Nephron progenitor cell (in vitro differentiated cells): ENCODE results near the gene EMC8.

Experiments
- DNase-seq: peaks from one replicate; pipeline ENCODE4 v3.0.0; 2021
- H3K27ac Mint-ChIP-seq: 2 replicates; pipeline ENCODE4 v1.8.0; 2021; ENCODE audit warnings: mild to moderate bottlenecking, moderate library complexity, mixed read lengths
- H3K27me3 Mint-ChIP-seq: 2 replicates; pipeline ENCODE4 v1.8.0; 2021; ENCODE audit warnings: mild to moderate bottlenecking, low read depth, mixed read lengths; ENCODE audit not compliant: poor library complexity
- H3K36me3 Mint-ChIP-seq: 2 replicates; pipeline ENCODE4 v1.8.0; 2021; ENCODE audit warnings: low read depth, mixed read lengths
- H3K4me1 Mint-ChIP-seq: 2 replicates; pipeline ENCODE4 v1.8.0; 2021; ENCODE audit warnings: mixed read lengths
- H3K4me3 Mint-ChIP-seq: 2 replicates; pipeline ENCODE4 v1.8.0; 2021; ENCODE audit warnings: mild to moderate bottlenecking, moderate library complexity, mixed read lengths
- H3K9me3 Mint-ChIP-seq: 2 replicates; pipeline ENCODE4 v1.8.0; 2021; ENCODE audit warnings: mild to moderate bottlenecking, moderate library complexity, mixed read lengths
- CTCF ChIP-seq: fragments of 200-600 bp; sonication (generic); IDR thresholded peaks from 2 replicates; pipeline ENCODE4 v1.5.0; 2021; ENCODE audit warnings: antibody characterized with exemption

Gene EMC8

DNA sequence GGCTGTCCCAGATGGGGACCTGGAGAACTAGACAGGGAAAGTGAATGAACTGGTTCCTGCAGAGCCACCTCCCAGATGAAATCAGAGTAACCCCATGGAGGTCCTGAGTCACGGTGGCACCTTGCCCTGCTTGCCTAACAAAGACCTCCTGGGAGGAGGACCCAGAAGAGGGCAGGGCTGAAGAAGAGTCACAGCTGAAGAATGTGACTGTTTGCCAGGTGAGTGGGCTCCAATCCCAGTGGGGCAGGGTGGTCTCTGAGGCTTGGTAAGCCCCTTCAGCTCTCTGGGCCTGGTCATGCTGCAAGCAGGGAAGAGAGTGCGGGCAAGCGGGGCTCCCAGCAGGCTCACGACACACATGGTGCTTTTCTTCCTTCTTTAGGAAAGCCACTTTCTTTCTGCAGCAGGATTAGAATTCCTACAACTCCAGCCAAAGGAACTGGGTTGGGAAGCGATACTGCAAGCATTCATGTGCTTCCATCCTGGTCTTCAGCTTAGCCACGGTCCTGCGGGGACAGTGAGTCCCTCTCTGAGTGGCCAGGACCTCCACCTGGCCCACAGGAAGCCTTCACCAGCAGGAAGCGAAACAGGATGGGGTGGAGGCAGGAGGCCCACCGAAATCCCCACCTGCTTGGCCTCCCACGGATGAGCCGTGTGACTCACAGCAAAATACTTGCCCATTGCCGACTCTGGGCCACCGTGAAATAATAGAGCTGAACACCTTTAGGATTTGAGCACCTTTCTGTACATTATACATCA lies 52.7 kb downstream of the EMC8 start:
- TF ChIP-seq CTCF, result no peak
- H3K36me3 Mint-ChIP-seq, result no peaks in the 10 kb centered on the region
- H3K9me3 Mint-ChIP-seq, result no peaks in the 10 kb centered on the region
- H3K4me3 Mint-ChIP-seq, result no peak overlapping the region
- no peak for DNase-seq
- H3K27ac Mint-ChIP-seq, result no peak overlapping the region
- peaks cover 61% of the 10 kb centered on the region for H3K27me3 Mint-ChIP-seq
- H3K4me1 Mint-ChIP-seq, result peaks cover 15% of the 10 kb centered on the region

DNA sequence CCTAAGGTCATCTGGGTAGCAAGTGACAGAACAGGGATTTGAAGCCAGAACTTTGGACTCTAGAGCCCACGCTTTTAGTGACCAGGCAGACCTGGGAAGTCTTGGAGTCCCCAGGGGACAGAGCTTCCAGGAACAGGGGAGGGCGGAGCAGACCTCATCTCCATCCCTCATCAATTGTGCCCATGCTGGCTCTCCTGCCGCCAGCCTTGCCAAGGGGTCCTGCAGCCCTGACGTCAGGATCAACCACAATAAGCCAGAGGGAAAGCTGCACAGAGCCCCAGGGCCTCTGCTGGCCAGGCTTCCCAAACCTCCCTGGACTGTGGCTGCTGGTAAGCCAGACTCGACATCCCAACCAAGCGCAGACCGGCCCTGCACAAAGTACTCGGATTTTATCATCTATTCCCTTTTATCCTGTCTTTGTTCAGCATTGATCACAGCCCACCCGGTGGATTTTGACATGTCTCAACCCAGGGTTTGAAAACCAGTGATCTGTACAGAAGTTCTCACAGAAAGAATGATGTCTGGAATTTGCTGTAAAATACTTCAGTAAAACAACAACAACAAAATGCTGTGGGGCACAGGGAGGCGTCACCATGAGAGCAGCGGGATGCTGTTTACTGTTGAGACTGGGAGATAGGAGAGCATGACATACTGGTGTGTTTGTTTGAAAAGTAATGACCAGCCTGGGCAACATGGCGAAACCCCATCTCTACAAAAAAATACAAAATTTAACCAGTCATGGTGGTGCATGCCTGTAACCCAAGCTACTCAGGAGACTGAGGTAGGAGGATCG lies 60.2 kb downstream of the EMC8 start:
- Mint-ChIP-seq H3K27me3 (peaks cover 21% of the 10 kb centered on the region), H3K4me1 (peaks cover 22% of the 10 kb centered on the region), H3K4me3 (no peak overlapping the region), H3K27ac (no peak overlapping the region), H3K9me3 (no peaks in the 10 kb centered on the region), H3K36me3 (no peaks in the 10 kb centered on the region)
- DNase-seq, result no peak
- TF ChIP-seq CTCF, result no peak

DNA sequence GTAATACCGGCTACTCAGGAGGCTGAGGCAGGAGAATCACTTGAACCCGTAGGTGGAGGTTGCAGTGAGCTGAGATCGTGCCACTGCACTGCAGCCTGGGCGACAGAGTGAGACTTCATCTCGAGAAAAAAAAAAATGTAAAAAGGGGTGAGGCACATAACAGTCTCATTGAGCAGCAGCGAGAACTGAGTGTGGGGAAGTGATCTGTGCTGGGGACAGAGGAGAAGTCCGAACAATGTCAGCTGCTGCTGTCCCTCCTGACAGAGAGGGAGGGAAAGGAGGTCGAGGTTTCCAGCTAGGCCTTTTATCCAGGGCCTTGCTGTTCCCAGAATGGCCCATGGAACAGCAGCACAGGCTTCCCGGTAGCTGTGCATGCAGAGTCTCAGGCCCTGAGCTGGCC lies 62.4 kb downstream of the EMC8 start:
- no peak for DNase-seq
- no peaks in the 10 kb centered on the region for H3K36me3 Mint-ChIP-seq
- no peaks in the 10 kb centered on the region for H3K9me3 Mint-ChIP-seq
- no peak overlapping the region for H3K4me3 Mint-ChIP-seq
- peaks cover 16% of the 10 kb centered on the region for H3K4me1 Mint-ChIP-seq
- TF ChIP-seq CTCF, result no peak
- H3K27ac Mint-ChIP-seq, result no peak overlapping the region
- peaks cover 26% of the 10 kb centered on the region for H3K27me3 Mint-ChIP-seq

DNA sequence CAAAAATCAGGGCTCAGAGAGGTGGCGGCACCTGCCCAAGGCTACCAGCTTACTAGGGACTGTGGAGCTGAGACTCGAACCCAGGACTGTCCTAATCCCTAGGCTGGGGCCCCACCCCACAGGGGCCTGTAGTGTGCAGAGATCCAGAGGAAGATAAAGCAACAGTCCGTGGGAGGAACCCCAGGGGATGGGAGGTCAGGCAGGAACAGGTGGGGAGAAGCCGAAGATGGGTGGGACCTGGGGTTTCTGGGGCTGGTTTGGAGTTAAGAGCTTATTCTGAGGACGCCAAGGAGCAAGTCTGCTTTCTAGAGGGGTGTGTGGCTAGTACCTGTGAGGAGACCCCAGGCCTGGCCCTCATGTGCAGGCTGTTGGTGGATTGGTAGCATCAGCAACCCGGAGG lies 63.4 kb downstream of the EMC8 start:
- Mint-ChIP-seq H3K27ac (no peak overlapping the region), H3K36me3 (no peaks in the 10 kb centered on the region), H3K4me3 (no peak overlapping the region), H3K4me1 (peaks cover 16% of the 10 kb centered on the region), H3K9me3 (no peaks in the 10 kb centered on the region), H3K27me3 (peaks cover 20% of the 10 kb centered on the region)
- no peak for DNase-seq
- TF ChIP-seq CTCF, result no peak

- Mint-ChIP-seq H3K4me3 (no peak overlapping the region), H3K36me3 (no peaks in the 10 kb centered on the region), H3K9me3 (no peaks in the 10 kb centered on the region), H3K27me3 (peaks cover 20% of the 10 kb centered on the region), H3K4me1 (peaks cover 16% of the 10 kb centered on the region), H3K27ac (no peak overlapping the region)
- no peak for TF ChIP-seq CTCF
- no peak for DNase-seq
These were observed 64.1 kb downstream of the EMC8 start for GRCh38 chr16:85735225-85735635.
